Measurements from ENCODE around the gene LARP4B. TPM values are rescaled to one million over a fixed set of nuclear protein-coding genes. Genes with fewer than 3 reads are reported as not detected.

The LARP4B gene
- total RNA-seq, 1 donor from 2014 or later, result 78.3 TPM

- TF ChIP-seq CTCF (IDR thresholded peaks at IDR 0.05) (no peak), POLR2A (IDR thresholded peaks at IDR 0.05) (no peak), POLR2AphosphoS5 (IDR thresholded peaks at IDR 0.05; ENCODE audit: insufficient read depth in 1 of 2, low read depth in 1 of 2) (no peak)
- no peaks in the 10 kb centered on the region for H3K9me3 ChIP-seq
- no peaks in the 10 kb centered on the region for H3K4me1 ChIP-seq
- H3K4me3 ChIP-seq, result no peak overlapping the region
- no peaks in the 10 kb centered on the region for H3K36me3 ChIP-seq
- intact Hi-C loops (cut with DNase I), result no loop called here
- no peak overlapping the region for H3K27ac ChIP-seq
- DNase-seq (ENCODE audit: extremely low spot score in 2 of 2), result no peak
- H3K27me3 ChIP-seq, result no peaks in the 10 kb centered on the region
These were observed 27.4 kb upstream of the LARP4B start for GRCh38 chr10:958856-959255.

GRCh38 chr10:958106-958505 lies 26.6 kb upstream of the LARP4B start:
- Histone ChIP-seq H3K9me3 (no peaks in the 10 kb centered on the region), H3K27me3 (no peaks in the 10 kb centered on the region), H3K4me1 (no peaks in the 10 kb centered on the region), H3K27ac (no peak overlapping the region), H3K36me3 (no peaks in the 10 kb centered on the region), H3K4me3 (no peak overlapping the region)
- TF ChIP-seq POLR2A (IDR thresholded peaks at IDR 0.05) (no peak), CTCF (IDR thresholded peaks at IDR 0.05) (no peak), POLR2AphosphoS5 (IDR thresholded peaks at IDR 0.05; ENCODE audit: insufficient read depth in 1 of 2, low read depth in 1 of 2) (no peak)
- intact Hi-C loops (cut with DNase I), result no loop called here
- DNase-seq (ENCODE audit: extremely low spot score in 2 of 2), result no peak

GRCh38 chr10:955820-956217 lies 24.3 kb upstream of the LARP4B start:
- DNase-seq (ENCODE audit: extremely low spot score in 2 of 2), result no peak
- no peaks in the 10 kb centered on the region for H3K27me3 ChIP-seq
- no peak overlapping the region for H3K4me3 ChIP-seq
- H3K36me3 ChIP-seq, result no peaks in the 10 kb centered on the region
- TF ChIP-seq POLR2AphosphoS5 (IDR thresholded peaks at IDR 0.05; ENCODE audit: insufficient read depth in 1 of 2, low read depth in 1 of 2), result no peak
- no peak for TF ChIP-seq CTCF (IDR thresholded peaks at IDR 0.05)
- no peak for TF ChIP-seq POLR2A (IDR thresholded peaks at IDR 0.05)
- no peaks in the 10 kb centered on the region for H3K9me3 ChIP-seq
- H3K27ac ChIP-seq, result no peak overlapping the region
- intact Hi-C loops (cut with DNase I), result no loop called here
- H3K4me1 ChIP-seq, result no peaks in the 10 kb centered on the region

- intact Hi-C loops (cut with DNase I), result no loop called here
- Histone ChIP-seq H3K36me3 (no peaks in the 10 kb centered on the region), H3K4me1 (no peaks in the 10 kb centered on the region), H3K27me3 (no peaks in the 10 kb centered on the region), H3K27ac (no peak overlapping the region), H3K4me3 (no peak overlapping the region), H3K9me3 (no peaks in the 10 kb centered on the region)
- TF ChIP-seq POLR2AphosphoS5 (IDR thresholded peaks at IDR 0.05; ENCODE audit: insufficient read depth in 1 of 2, low read depth in 1 of 2) (no peak), CTCF (IDR thresholded peaks at IDR 0.05) (no peak), POLR2A (IDR thresholded peaks at IDR 0.05) (no peak)
- DNase-seq (ENCODE audit: extremely low spot score in 2 of 2), result no peak
These were observed 23.8 kb upstream of the LARP4B start for GRCh38 chr10:955127-955819.

- intact Hi-C loops (cut with DNase I), result no loop called here
- Histone ChIP-seq H3K27ac (no peak overlapping the region), H3K27me3 (no peaks in the 10 kb centered on the region), H3K36me3 (no peaks in the 10 kb centered on the region), H3K9me3 (no peaks in the 10 kb centered on the region), H3K4me3 (no peak overlapping the region), H3K4me1 (no peaks in the 10 kb centered on the region)
- TF ChIP-seq POLR2A (IDR thresholded peaks at IDR 0.05), result no peak
- no peak for TF ChIP-seq CTCF (IDR thresholded peaks at IDR 0.05)
- no peak for TF ChIP-seq POLR2AphosphoS5 (IDR thresholded peaks at IDR 0.05; ENCODE audit: insufficient read depth in 1 of 2, low read depth in 1 of 2)
- no peak for DNase-seq (ENCODE audit: extremely low spot score in 2 of 2)
These were observed 22.9 kb upstream of the LARP4B start for GRCh38 chr10:954396-954795.

Data from vagina (tissue), 2 donors.